CD4-positive, alpha-beta T cell treated with Interleukin-17A for 4 hours (primary cell): ENCODE results near the gene RAD51B.
"Not testable (repeated sequence)": the region's sequence is repeated elsewhere in the genome, so short reads cannot be mapped to it uniquely, and the experiment has no call there.

ENCODE experiments used
- DNase-seq: peaks from one replicate; pipeline ENCODE4 v3.0.0-alpha.2; 2020; ENCODE audit warnings: mixed read lengths

RAD51B gene

GRCh38 chr14:68420350-68420749 lies 600.8 kb downstream of the RAD51B start:
- DNase-seq, result no peak

- DNase-seq, result no peak
Measured at GRCh38 chr14:68421116-68421515, 601.5 kb downstream of the RAD51B start.

DNA sequence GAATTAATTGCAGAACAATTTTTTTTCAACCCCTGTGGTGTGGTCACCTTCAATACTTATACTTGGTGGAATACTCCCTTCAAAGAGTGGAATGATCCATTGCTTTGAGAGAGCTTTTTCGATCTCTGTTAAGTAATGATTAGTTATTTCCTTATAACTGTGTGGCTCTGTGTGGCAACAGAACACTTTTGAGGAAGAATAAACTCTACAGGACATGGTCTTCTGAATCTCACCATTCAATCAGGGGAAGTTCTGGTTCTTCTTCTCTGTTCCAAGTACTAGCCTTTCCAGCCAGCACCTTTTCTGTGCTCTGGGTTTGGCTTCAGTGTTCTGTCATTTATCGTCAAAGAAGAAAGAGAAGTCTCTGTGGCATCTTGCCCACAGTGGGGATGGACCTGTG lies 604.1 kb downstream of the RAD51B start:
- DNase-seq, result no peak

- no peak for DNase-seq
Measured at GRCh38 chr14:68424443-68425172, 605.0 kb downstream of the RAD51B start.

DNA sequence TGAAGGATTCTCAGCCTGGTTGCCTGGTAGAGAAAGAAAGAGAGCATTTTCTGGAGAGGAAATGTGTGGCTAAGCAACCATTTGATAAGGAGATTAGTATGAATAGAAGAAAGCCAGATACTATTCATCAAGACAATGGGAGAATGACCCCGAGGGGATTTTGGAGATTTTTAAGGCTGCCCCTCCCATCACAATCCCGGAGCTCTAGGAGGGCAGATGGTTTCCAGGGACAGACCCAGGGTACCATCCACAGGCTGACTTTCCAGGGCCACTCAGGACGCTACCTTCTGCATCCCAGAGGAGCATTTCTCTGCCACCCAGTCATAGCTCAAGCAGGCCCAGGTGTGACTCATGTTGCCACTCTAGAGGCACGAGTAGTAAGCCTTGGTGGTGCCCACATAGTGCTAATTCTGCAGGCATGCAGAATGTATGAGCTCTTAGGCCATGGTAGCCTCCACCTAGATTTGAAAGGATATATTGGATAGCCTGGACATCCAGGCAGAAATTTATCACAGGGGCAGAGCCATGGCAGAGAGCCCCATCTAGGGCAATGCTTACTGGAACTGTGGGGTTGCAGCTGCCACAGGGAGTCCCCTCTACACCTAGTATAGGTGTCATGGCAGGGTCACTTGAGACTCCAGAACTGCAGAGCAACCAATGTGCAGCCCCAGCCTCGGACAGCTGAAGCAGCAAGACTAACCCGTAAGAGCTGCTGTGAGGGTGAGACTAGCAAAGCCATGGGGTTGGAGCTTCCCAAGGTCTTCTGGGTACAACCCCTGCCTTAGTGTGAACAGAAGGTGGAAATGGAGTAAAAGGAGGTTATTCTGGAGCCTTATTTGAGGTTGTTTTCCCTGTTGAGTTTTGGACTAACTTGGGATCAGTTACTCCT lies 607.3 kb downstream of the RAD51B start:
- DNase-seq, result no peak

DNA sequence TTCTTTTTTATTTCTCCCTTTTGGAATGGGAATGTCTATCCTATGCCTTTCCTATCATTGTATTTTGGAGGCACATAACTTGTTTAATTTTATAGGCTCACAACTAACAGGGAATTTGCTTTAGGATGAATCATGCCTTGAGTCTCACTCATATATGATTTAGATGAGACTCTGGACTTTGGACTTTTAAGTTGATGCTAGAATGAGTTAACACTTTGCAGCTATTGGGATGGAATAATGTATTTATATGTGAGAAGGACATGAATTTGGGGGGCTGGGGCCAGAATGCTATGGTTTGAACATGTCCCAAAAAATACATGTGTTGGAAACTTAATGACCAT lies 607.9 kb downstream of the RAD51B start:
- DNase-seq, result no peak

GRCh38 chr14:68428900-68429299 lies 609.3 kb downstream of the RAD51B start:
- not testable (repeated sequence) for DNase-seq

- peak; percentile 44 for DNase-seq
Measured at GRCh38 chr14:68434173-68434572, 614.6 kb downstream of the RAD51B start.

DNA sequence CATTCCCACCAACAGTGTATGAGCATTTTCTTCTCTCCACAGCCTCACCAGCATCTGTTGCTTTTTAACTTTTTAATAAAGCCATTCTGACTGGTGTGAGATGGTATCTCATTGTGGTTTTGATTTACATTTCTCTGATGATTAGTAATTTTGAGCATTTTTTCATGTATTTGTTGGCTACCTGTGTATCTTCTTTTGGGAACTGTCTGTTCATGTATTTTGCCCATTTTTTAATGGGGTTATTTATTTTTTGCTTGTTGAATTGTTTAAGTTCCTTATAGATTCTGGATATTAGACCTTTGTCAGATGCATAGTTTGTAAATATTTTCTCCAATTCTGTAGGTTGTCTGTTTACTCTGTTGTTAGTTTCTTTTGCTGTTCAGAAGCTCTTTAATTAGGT lies 616.1 kb downstream of the RAD51B start:
- DNase-seq, result not testable (repeated sequence)

DNA sequence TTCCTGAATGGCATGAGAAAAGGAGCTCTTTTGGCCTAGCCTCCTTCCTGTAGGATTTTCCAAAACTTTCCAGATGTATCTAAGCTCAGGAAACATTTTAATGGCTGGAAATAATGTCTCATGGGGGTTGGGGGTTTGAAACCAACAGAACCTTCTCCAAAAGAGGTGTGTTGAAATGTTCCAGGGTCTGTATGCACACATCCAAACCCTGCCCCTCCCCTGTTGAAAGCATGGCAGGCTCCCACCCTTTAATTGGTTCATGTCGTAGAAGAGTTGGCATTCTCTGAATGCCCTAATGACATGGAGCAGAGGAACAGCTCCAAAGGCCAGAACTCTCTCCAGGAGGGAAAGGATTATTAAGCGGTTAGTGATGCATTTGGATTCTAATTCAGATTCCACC lies 620.1 kb downstream of the RAD51B start:
- no peak for DNase-seq

DNA sequence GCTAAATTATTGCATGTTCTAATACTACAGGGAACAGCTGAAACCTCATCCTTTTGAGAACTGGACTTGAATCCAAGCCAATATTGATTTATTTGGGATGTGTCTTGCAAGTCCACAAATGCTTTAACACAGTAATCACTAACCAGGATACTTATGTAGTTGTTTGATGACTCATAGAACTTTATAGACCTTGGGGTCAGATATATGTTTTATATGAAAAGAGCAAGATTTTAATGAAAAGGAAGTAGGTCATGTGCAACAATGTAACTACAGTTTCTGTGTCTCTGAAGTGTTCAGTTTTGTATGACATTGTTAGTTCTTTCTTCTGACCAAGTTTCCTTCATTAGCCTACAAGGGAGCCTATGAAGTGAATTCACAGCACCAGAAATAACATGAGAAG lies 621.2 kb downstream of the RAD51B start:
- no peak for DNase-seq

GRCh38 chr14:68441542-68441941 lies 622.0 kb downstream of the RAD51B start:
- DNase-seq, result no peak

- no peak for DNase-seq
Measured at GRCh38 chr14:68442828-68443629, 623.5 kb downstream of the RAD51B start.

DNA sequence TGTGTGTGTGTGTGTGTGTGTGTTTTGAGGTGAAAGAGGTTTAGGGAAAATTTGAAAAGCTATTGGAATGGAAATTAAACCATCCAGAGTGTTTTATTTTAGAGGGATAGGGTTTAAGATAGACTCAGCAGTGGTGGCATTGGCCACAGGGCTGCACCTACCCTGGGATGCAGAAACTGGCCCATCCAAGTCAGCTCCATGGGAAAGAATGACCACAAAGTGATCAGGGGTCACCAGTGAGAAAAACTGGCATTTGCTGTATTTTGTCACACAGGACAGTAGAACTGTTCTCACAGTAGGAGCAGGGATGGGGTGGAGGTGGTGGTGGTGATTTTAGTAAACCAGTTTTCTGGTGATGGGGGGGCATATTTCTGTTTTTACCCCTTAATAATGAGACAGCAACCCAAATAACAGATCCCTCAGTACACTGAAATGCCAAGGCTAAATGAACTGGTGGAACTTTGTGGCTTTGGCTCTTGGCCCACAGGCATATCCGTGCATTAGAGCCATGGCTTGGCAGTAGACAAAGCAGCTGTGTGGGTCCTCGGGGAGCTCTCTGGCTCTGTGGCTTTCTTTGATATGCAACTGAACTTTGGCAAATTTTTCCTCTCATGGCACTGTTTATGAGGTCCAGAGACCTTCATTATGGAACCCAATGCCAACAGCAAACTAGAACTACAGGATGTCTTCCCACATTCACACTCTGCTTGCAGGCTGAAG lies 625.0 kb downstream of the RAD51B start:
- DNase-seq, result no peak

DNA sequence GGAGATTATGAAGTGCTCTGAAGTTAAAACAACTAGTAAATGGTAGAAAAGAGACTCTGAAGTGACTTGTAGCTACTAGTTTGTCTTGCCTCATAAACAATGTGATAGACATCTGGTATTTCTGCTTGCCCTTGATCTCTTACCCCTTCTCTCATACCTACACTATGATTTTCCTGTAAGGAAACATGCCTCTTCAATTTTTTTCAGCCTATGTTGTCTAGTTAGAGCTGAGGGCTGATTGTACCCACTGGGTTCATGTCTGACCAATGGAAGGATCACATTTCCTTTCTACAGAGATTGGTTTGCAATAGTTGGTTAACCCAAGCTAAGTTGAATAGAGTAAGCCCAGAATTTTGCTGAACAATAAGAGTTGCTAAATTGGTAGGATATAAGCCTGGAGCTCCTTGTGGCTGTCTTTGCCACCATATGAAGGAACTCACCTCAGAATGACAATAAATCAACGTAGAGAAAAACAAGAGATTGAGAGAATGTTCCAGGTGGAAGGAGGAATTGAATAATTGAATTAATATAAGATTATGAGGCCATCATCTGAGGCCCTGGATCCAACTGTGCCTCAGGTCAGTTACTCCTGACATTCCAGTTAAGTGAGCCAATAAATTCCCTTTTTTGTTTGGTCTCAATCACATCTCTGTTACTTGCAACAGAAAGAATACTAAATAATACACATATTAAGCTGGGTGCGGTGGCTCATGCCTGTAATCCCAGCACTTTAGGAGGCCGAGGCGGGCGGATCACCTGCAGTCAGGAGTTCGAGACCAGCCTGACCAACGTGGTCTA lies 626.9 kb downstream of the RAD51B start:
- DNase-seq, result no peak

DNA sequence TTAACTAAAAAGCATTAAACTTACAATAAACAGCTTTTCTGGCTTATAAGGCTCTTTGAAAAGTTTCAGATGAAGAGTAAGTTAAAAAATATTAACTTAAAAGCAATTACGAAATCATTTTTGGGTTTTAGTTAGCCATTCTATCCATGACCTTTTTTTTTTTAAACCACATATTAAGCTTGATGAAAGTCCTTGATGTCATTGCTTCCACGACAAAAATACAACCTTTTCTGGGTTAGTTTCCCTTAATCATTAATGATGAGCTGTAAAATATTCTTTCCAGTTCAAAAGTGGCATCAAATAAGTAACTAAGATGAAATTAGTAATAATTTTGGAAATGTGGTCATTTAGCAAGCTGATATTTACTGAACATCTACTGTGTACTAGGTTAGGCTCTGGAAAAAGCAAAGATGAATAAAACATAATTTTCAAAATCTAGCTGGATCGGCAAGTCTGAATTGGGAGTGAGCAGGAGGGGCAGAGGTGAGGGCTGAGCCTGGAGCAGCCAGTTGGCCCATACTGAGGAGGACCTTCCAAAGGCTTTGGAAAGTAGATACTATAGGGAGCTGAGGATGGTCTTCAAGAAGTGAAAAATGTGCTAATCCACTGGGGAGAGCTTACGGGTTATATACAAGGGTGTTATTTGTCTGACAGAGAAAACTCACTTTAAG lies 628.1 kb downstream of the RAD51B start:
- no peak for DNase-seq

GRCh38 chr14:68448252-68448902 lies 628.8 kb downstream of the RAD51B start:
- no peak for DNase-seq

DNA sequence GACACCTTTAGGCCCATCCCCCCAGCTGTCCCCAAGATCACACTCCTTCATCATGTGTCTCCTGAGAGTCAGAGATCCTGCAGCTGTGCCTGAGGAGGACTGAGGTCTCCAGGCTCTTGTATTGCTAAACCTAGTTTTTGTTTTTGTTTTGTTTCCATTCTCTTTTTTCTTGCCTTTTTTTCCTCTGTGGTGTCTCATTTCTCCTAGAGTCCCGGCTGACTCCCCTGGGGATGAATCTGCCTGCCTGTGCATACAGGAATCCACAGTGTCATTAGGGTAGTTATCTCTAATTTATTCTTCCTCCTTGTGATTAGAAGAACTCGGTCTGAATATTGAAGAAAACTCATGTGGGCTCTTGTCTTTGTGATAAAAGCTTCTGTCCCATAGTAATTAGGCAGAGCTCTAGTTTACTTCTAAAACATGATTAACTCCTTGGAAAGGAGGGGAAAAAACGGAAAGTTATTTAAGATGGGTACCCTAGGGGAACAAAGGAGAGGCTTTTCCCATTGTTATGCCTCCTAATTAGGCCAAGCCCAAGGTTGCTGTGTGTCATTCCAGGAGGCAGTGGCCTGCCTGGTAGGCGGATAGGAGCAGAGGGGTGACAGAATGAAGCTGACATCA lies 630.1 kb downstream of the RAD51B start:
- no peak for DNase-seq

DNA sequence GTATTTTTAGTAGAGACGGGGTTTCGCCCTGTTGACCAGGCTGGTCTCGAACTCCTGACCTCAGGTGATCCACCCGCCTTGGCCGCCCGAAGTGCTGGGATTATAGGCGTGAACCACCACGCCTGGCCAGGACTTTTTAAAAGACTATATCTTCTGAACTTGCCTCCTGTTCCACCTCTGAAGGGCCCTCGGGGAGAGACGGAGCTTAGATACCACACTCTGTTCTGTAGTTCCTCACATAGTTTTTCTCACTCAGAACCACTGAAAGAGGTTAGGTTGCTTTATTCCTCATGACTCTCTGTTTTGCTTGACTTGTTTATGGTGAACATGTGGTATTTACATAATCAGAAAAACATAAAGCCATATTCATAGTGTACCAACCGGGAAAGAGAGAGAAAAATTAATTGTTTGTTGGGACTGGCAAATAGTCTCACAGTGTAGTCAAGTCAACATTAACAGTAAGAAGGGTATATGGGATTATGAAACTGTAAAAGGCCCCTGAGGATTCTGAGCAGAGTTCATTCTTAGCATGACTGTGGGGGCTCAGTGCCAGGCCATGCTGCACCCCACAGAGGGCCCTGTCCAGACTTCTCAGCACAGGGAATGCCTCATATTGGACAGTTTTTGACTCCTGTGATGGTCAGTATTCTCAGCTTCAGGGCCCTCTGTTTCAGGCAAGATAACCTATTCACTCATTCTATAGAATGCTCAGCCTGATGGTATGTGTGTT lies 631.0 kb downstream of the RAD51B start:
- no peak for DNase-seq
